ENCODE data around the gene CGB2. TPM values are rescaled to one million over a fixed set of nuclear protein-coding genes. Genes with fewer than 3 reads are reported as not detected.
"Not testable (repeated sequence)": the region's sequence is repeated elsewhere in the genome, so short reads cannot be mapped to it uniquely, and the experiment has no call there.

Gene CGB2
- total and polyA plus RNA-seq, 10 donors, result not detected

- 50 to 67% (median 54%) methylated on average over 17 to 18 of the region's 18 CpGs for WGBS, 5 donors
- H3K9me3 ChIP-seq; H3K27me3 ChIP-seq (replicated peaks in 1 of 7); DNase-seq; H3K36me3 ChIP-seq; H3K27ac ChIP-seq; intact Hi-C loops (cut with DNase I; ENCODE audit: low total_unique reads); H3K4me3 ChIP-seq; H3K4me1 ChIP-seq: not testable (repeated sequence)
- peak in 4 of 11 experiments; percentile 11 to 47 (median 32) for TF ChIP-seq CTCF (IDR thresholded peaks at IDR 0.05 in 8 of 11, conservative IDR thresholded peaks at IDR 0.05 in 3 of 11)
These were observed 5.1 kb downstream of the CGB2 start, which contains the start of gene CGB1 for GRCh38 chr19:49036815-49037214. Gene CGB1, minus strand, starts transcription at chr19:49036895. Its CDS starts 184 bp downstream, at chr19:49036711.

- intact Hi-C loops (cut with DNase I; ENCODE audit: low total_unique reads); H3K27ac ChIP-seq; DNase-seq; H3K4me3 ChIP-seq; H3K36me3 ChIP-seq; H3K9me3 ChIP-seq; H3K4me1 ChIP-seq; H3K27me3 ChIP-seq (replicated peaks in 1 of 7): not testable (repeated sequence)
- WGBS, 5 donors, result 88 to 99% (median 93%) methylated on average over 5 to 8 of the region's 8 CpGs
These were observed 6.4 kb downstream of the CGB2 start for GRCh38 chr19:49038111-49038510.

- WGBS, 5 donors, result 86 to 93% (median 88%) methylated on average over 15 to 26 of the region's 26 CpGs
- H3K4me1 ChIP-seq; H3K27ac ChIP-seq; intact Hi-C loops (cut with DNase I; ENCODE audit: low total_unique reads); H3K36me3 ChIP-seq; DNase-seq; H3K4me3 ChIP-seq; H3K27me3 ChIP-seq (replicated peaks in 1 of 7); H3K9me3 ChIP-seq: not testable (repeated sequence)
These were observed 7.0 kb downstream of the CGB2 start for GRCh38 chr19:49038557-49039276.

- H3K36me3 ChIP-seq; H3K27me3 ChIP-seq (replicated peaks in 1 of 7); H3K9me3 ChIP-seq; H3K4me3 ChIP-seq; H3K27ac ChIP-seq; DNase-seq; intact Hi-C loops (cut with DNase I; ENCODE audit: low total_unique reads); H3K4me1 ChIP-seq: not testable (repeated sequence)
- WGBS, 5 donors, result 51 to 70% (median 64%) methylated on average over 8 to 9 of the region's 9 CpGs
These were observed 8.0 kb downstream of the CGB2 start for GRCh38 chr19:49039736-49040135.

GRCh38 chr19:49042177-49042576, 10.5 kb downstream of the CGB2 start:
- intact Hi-C loops (cut with DNase I; ENCODE audit: low total_unique reads), result no loop called here
- TF ChIP-seq POLR2AphosphoS5 (IDR thresholded peaks at IDR 0.05), result no peak
- TF ChIP-seq CTCF (IDR thresholded peaks at IDR 0.05 in 8 of 11, conservative IDR thresholded peaks at IDR 0.05 in 3 of 11), result no peak
- TF ChIP-seq POLR2A (IDR thresholded peaks at IDR 0.05), result no peak
- DNase-seq, result no peak
- 80 to 92% (median 84%) methylated on average over 13 to 17 of the region's 17 CpGs for WGBS, 5 donors
- Histone ChIP-seq H3K9me3 (no peaks in the 10 kb centered on the region), H3K4me1 (no peaks in the 10 kb centered on the region), H3K27me3 (replicated peaks in 1 of 7) (no peaks in the 10 kb centered on the region), H3K27ac (no peak overlapping the region), H3K4me3 (no peak overlapping the region), H3K36me3 (no peaks in the 10 kb centered on the region)

GRCh38 chr19:49042666-49043065, 11.0 kb downstream of the CGB2 start:
- H3K4me3 ChIP-seq; H3K36me3 ChIP-seq; H3K9me3 ChIP-seq; DNase-seq; H3K4me1 ChIP-seq; intact Hi-C loops (cut with DNase I; ENCODE audit: low total_unique reads); H3K27ac ChIP-seq; H3K27me3 ChIP-seq (replicated peaks in 1 of 7): not testable (repeated sequence)
- 82 to 96% (median 85%) methylated on average over 1 to 4 of the region's 4 CpGs for WGBS, 5 donors

- H3K27me3 ChIP-seq (replicated peaks in 1 of 7); intact Hi-C loops (cut with DNase I; ENCODE audit: low total_unique reads): not testable (repeated sequence)
- WGBS, 5 donors, result 69 to 78% (median 73%) methylated on average over 6 to 15 of the region's 15 CpGs
These were observed 11.9 kb downstream of the CGB2 start, which contains the start of gene CGB5 for GRCh38 chr19:49043548-49043947. Gene CGB5, plus strand, starts transcription at chr19:49043848. Its CDS starts 362 bp downstream, at chr19:49044210.

GRCh38 chr19:49049011-49049410, 17.3 kb downstream of the CGB2 start, which contains the start of gene CGB8:
Gene CGB8, minus strand, starts transcription at chr19:49049111. Its CDS starts 372 bp downstream, at chr19:49048739.
- 68 to 76% (median 69%) methylated on average over 6 to 10 of the region's 12 CpGs for whole genome bisulfite sequencing, 5 donors
- intact Hi-C loops (cut with DNase I; ENCODE audit: low total_unique reads); DNase-seq; H3K36me3 ChIP-seq; H3K4me1 ChIP-seq; H3K9me3 ChIP-seq; H3K27ac ChIP-seq; H3K27me3 ChIP-seq (replicated peaks in 1 of 7); H3K4me3 ChIP-seq: not testable (repeated sequence)

More at GRCh38 chr19:49043548-49043947, 11.9 kb downstream of the CGB2 start, which contains the start of gene CGB5:
- H3K36me3 ChIP-seq, H3K4me1 ChIP-seq, H3K9me3 ChIP-seq, DNase-seq, H3K27ac ChIP-seq, H3K4me3 ChIP-seq: not testable (repeated sequence)

GRCh38 chr19:49049834-49050233, 18.1 kb downstream of the CGB2 start:
- H3K4me1 ChIP-seq; intact Hi-C loops (cut with DNase I; ENCODE audit: low total_unique reads); H3K27me3 ChIP-seq (replicated peaks in 1 of 7); H3K9me3 ChIP-seq; DNase-seq; H3K27ac ChIP-seq; H3K36me3 ChIP-seq; H3K4me3 ChIP-seq: not testable (repeated sequence)
- WGBS, 5 donors, result 80 to 87% (median 83%) methylated on average over 2 to 3 of the region's 4 CpGs
